ENCODE measurements around the gene STARD13. TPM values are rescaled to one million over a fixed set of nuclear protein-coding genes. Genes with fewer than 3 reads are reported as not detected.

The STARD13 gene
- total RNA-seq, 2 donors from 2014 or later: 43.9 to 47.1 TPM

- no peak for ATAC-seq (ENCODE audit: insufficient number of reproducible peaks, low FRiP score, low read depth)
Measured at GRCh38 chr13:33218020-33218419, 67.5 kb downstream of the STARD13 start.

GRCh38 chr13:33217256-33217655 lies 68.3 kb downstream of the STARD13 start:
- no peak for DNase-seq (ENCODE audit: low spot score)
- no peaks in the 10 kb centered on the region for H3K9me3 ChIP-seq
- no peak overlapping the region for H3K27ac ChIP-seq
- H3K4me3 ChIP-seq: no peak overlapping the region
- peaks cover 16 to 26% of the 10 kb centered on the region in 2 donors for H3K4me1 ChIP-seq (ENCODE audit: control insufficient read depth in 1 of 2, low read depth in 2 of 2)
- H3K27me3 ChIP-seq (replicated peaks; ENCODE audit: insufficient read depth): no peaks in the 10 kb centered on the region
- no peak for ATAC-seq (ENCODE audit: insufficient number of reproducible peaks, low FRiP score, low read depth)
- TF ChIP-seq CTCF (IDR thresholded peaks at IDR 0.05): no peak
- H3K36me3 ChIP-seq: peaks cover 3% of the 10 kb centered on the region

More at GRCh38 chr13:33218020-33218419, 67.5 kb downstream of the STARD13 start:
- Histone ChIP-seq H3K36me3 (peaks cover 3% of the 10 kb centered on the region), H3K4me1 (ENCODE audit: control insufficient read depth in 1 of 2, low read depth in 2 of 2) (peaks cover 16 to 27% of the 10 kb centered on the region in 2 donors), H3K9me3 (no peaks in the 10 kb centered on the region), H3K4me3 (no peak overlapping the region), H3K27ac (no peak overlapping the region), H3K27me3 (replicated peaks; ENCODE audit: insufficient read depth) (no peaks in the 10 kb centered on the region)
- TF ChIP-seq CTCF (IDR thresholded peaks at IDR 0.05): no peak
- no peak for DNase-seq (ENCODE audit: low spot score)

- TF ChIP-seq CTCF (IDR thresholded peaks at IDR 0.05): no peak
- Histone ChIP-seq H3K4me1 (ENCODE audit: control insufficient read depth in 1 of 2, low read depth in 2 of 2) (peaks cover 16 to 26% of the 10 kb centered on the region in 2 donors), H3K9me3 (no peaks in the 10 kb centered on the region), H3K36me3 (no peaks in the 10 kb centered on the region), H3K27ac (no peak overlapping the region), H3K27me3 (replicated peaks; ENCODE audit: insufficient read depth) (no peaks in the 10 kb centered on the region), H3K4me3 (peak overlapping the region; percentile 24)
- no peak for DNase-seq (ENCODE audit: low spot score)
- no peak for ATAC-seq (ENCODE audit: insufficient number of reproducible peaks, low FRiP score, low read depth)
Measured at GRCh38 chr13:33213797-33214196, 71.8 kb downstream of the STARD13 start.

DNA sequence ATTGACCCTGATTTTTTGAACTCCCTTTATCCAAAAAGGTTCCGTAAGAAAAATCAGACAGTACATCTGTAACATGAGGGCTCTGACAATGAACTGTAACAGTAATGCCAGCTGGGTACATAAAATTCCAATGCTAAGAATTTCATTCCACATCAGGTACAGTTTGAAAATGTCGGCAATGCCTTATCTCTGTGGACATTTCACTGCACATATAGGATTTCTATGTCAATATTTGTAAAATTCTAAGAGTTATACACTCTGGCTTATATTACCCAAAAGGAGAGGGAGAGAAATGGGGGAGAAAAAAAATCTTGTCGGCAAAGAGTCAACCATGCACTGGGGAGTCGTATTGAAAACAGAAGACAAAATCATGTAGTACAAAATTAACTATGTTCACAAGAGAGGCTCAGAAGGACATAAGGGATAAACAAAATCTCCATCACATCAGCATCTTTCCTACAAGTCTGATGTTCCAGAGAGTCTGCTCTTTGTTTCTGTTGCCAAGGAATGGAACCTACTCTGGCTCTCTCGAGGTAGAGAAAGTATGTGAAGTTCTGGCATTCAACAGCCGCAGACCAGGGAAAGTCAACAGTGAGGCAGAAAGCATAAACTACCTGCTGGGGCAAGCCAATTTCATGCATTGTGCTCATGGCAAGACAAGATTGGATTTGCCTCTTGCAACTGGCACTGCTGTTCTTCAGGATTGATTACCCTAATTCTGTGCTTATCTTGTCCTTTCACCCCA lies 72.4 kb downstream of the STARD13 start:
- Histone ChIP-seq H3K27me3 (replicated peaks; ENCODE audit: insufficient read depth) (no peaks in the 10 kb centered on the region), H3K4me1 (ENCODE audit: control insufficient read depth in 1 of 2, low read depth in 2 of 2) (peaks cover 16 to 26% of the 10 kb centered on the region in 2 donors), H3K27ac (no peak overlapping the region), H3K9me3 (no peaks in the 10 kb centered on the region), H3K4me3 (no peak overlapping the region), H3K36me3 (no peaks in the 10 kb centered on the region)
- TF ChIP-seq CTCF (IDR thresholded peaks at IDR 0.05): no peak
- DNase-seq (ENCODE audit: low spot score) (no peak), ATAC-seq (ENCODE audit: insufficient number of reproducible peaks, low FRiP score, low read depth) (no peak)

- no peak for TF ChIP-seq CTCF (IDR thresholded peaks at IDR 0.05)
- no peak overlapping the region for H3K27ac ChIP-seq
- no peak for ATAC-seq (ENCODE audit: insufficient number of reproducible peaks, low FRiP score, low read depth)
- no peaks in the 10 kb centered on the region for H3K36me3 ChIP-seq
- DNase-seq (ENCODE audit: low spot score): no peak
- no peaks in the 10 kb centered on the region for H3K9me3 ChIP-seq
- H3K4me1 ChIP-seq (ENCODE audit: control insufficient read depth in 1 of 2, low read depth in 2 of 2): peaks cover 16 to 34% of the 10 kb centered on the region in 2 donors
- no peaks in the 10 kb centered on the region for H3K27me3 ChIP-seq (replicated peaks; ENCODE audit: insufficient read depth)
- H3K4me3 ChIP-seq: no peak overlapping the region
Measured at GRCh38 chr13:33212396-33212795, 73.2 kb downstream of the STARD13 start.
